HCT116 (cell line): ENCODE results near the gene RTN4IP1. TPM values are rescaled to one million over a fixed set of nuclear protein-coding genes. Genes with fewer than 3 reads are reported as not detected.

ENCODE experiments used
- ATAC-seq: fragments of 200-7000 bp; cut with Tn5 transposase; 2 replicates; pipeline ENCODE4 v1.9.1; 2020; ENCODE audit warnings: mild to moderate bottlenecking, moderate library complexity
- BruUV-seq: library from RNA; stranded (reverse); fragments of 400-500 nt; replicated peaks from 2 replicates; lab custom pipeline; 2021; lab: Mats Ljungman, UMichigan
- CTCF ChIA-PET: fragments of 300-600 bp; sonication (Branson Sonifier 250); formaldehyde crosslinking; loops from one replicate; lab custom pipeline; 2021; ENCODE audit warnings: antibody characterized with exemption; lab: Charles Lee
- POLR2A ChIA-PET: fragments of 300-600, 350-600 bp; sonication (Branson Sonifier 250); formaldehyde crosslinking; loops from one replicate; lab custom pipeline; 2021; ENCODE audit warnings: antibody characterized with exemption; lab: Charles Lee
- RAD21 ChIA-PET, 2 experiments: fragments of 300-600 bp; sonication (Branson Sonifier 250); formaldehyde crosslinking; loops; one replicate each; lab custom pipeline; 2023; ENCODE audit warnings: low total read pairs in 2 of 2; ENCODE audit not compliant: uncharacterized antibody in 2 of 2, unreplicated experiment in 2 of 2, low non-redundant PET in 1 of 2; lab: Charles Lee
- DNase-seq: peaks from one replicate; pipeline ENCODE4 v3.0.0-alpha.2; 2010; ENCODE audit warnings: low read depth, low spot score
- H2AFZ ChIP-seq: fragments of 200-600 bp; shearing (Covaris generic), sonication (generic); 2 replicates; pipeline ENCODE4 v1.6.1; 2017; ENCODE audit warnings: low read depth, mixed run types, mixed read lengths, antibody characterized with exemption, low read length; ENCODE audit not compliant: poor library complexity, severe bottlenecking
- H3K27ac ChIP-seq: 2 replicates; pipeline ENCODE4 v1.5.1; 2012; ENCODE audit warnings: low read depth, low read length
- H3K27me3 ChIP-seq: fragments of 200-600 bp; sonication (generic); 2 replicates; pipeline ENCODE4 v1.6.1; 2016; ENCODE audit warnings: mixed run types, low read length, mixed read lengths; ENCODE audit not compliant: insufficient read depth
- H3K36me3 ChIP-seq, 2 experiments: fragments of 200-500 bp in 1 of 2; fragments of 200-600 bp in 1 of 2; sonication (Bioruptor generic) in 1 of 2; sonication (generic) in 1 of 2; 2 replicates each; pipeline versions ENCODE4 v1.5.1 to v1.6.1; 2014 to 2016; ENCODE audit warnings: low read length in 2 of 2, inconsistent platforms in 1 of 2, mixed read lengths in 1 of 2, mixed run types in 1 of 2; ENCODE audit not compliant: insufficient read depth in 2 of 2, control insufficient read depth in 1 of 2
- H3K4me1 ChIP-seq, 2 experiments: fragments of 200-600 bp in 1 of 2; sonication (generic) in 1 of 2; 2 replicates each; pipeline versions ENCODE4 v1.5.1 to v1.6.1; 2012 to 2017; ENCODE audit warnings: low read length in 2 of 2, inconsistent platforms in 1 of 2, mild to moderate bottlenecking in 1 of 2, mixed read lengths in 1 of 2, mixed run types in 1 of 2, moderate library complexity in 1 of 2; ENCODE audit not compliant: insufficient read depth in 2 of 2, control insufficient read depth in 1 of 2
- H3K4me2 ChIP-seq: fragments of 200-600 bp; sonication (generic); 2 replicates; pipeline ENCODE4 v1.6.1; 2017; ENCODE audit warnings: mixed run types, low read length, mixed read lengths
- H3K4me3 ChIP-seq, 2 experiments: fragments of 200-600 bp in 1 of 2; sonication (generic) in 1 of 2; replicated peaks in 1 of 2; 2 replicates each; pipeline ENCODE4 v1.5.1; 2011 to 2016; ENCODE audit warnings: low read length in 2 of 2, control low read depth in 1 of 2, low read depth in 1 of 2, mild to moderate bottlenecking in 1 of 2, mixed read lengths in 1 of 2, mixed run types in 1 of 2
- H3K79me2 ChIP-seq: fragments of 200-600 bp; sonication (generic); 2 replicates; pipeline ENCODE4 v1.6.1; 2017; ENCODE audit warnings: mild to moderate bottlenecking, mixed run types, low read length, moderate library complexity, mixed read lengths; ENCODE audit not compliant: insufficient read depth
- H3K9ac ChIP-seq: fragments of 200-600 bp; sonication (generic); 2 replicates; pipeline ENCODE4 v1.6.1; 2016; ENCODE audit warnings: low read length, mixed read lengths
- H3K9me2 ChIP-seq: fragments of 200-600 bp; sonication (generic), shearing (Covaris generic); 2 replicates; pipeline ENCODE4 v1.6.1; 2017; ENCODE audit warnings: mixed run types, mild to moderate bottlenecking, moderate library complexity; ENCODE audit not compliant: insufficient read depth
- H3K9me3 ChIP-seq, 2 experiments: fragments of 200-500 bp in 1 of 2; fragments of 200-600 bp in 1 of 2; sonication (Bioruptor generic) in 1 of 2; sonication (generic) in 1 of 2; 2 replicates each; pipeline ENCODE4 v1.6.1; 2014 to 2017; ENCODE audit warnings: low read length in 2 of 2, mixed read lengths in 2 of 2, inconsistent platforms in 1 of 2, low read depth in 1 of 2, mild to moderate bottlenecking in 1 of 2, mixed run types in 1 of 2, moderate library complexity in 1 of 2; ENCODE audit not compliant: control insufficient read depth in 1 of 2, insufficient read depth in 1 of 2
- H4K20me1 ChIP-seq: fragments of 200-600 bp; sonication (generic), shearing (Covaris generic); 2 replicates; pipeline ENCODE4 v1.6.1; 2017; ENCODE audit warnings: mixed run types, mild to moderate bottlenecking, moderate library complexity; ENCODE audit not compliant: insufficient read depth
- ATF3 ChIP-seq: IDR thresholded peaks from 2 replicates; pipeline ENCODE4 v1.6.1; 2012
- CBX3 ChIP-seq: IDR thresholded peaks from 2 replicates; pipeline ENCODE4 v1.6.1; 2012; ENCODE audit warnings: low read depth
- CEBPB ChIP-seq: IDR thresholded peaks from 2 replicates; pipeline ENCODE4 v1.6.1; 2012; ENCODE audit warnings: low read depth
- CTCF ChIP-seq, 3 experiments: fragments of 200-600 bp in 1 of 3; sonication (generic) in 1 of 3; IDR thresholded peaks in 2 of 3; conservative IDR thresholded peaks in 1 of 3; 2 replicates each; pipeline ENCODE4 v1.5.1; 2012 to 2017; ENCODE audit warnings: low read depth in 2 of 3, low read length in 2 of 3, antibody characterized with exemption in 1 of 3, borderline replicate concordance in 1 of 3, control low read depth in 1 of 3, mild to moderate bottlenecking in 1 of 3, mixed read lengths in 1 of 3, mixed run types in 1 of 3, moderate library complexity in 1 of 3; ENCODE audit not compliant: insufficient read depth in 1 of 3
- EZH2 ChIP-seq: fragments of 200-600 bp; sonication (generic); IDR thresholded peaks from 2 replicates; pipeline ENCODE4 v1.6.1; 2017; ENCODE audit warnings: antibody characterized with exemption, mixed run types
- FOSL1 ChIP-seq: IDR thresholded peaks from 2 replicates; pipeline ENCODE4 v1.6.1; 2012; ENCODE audit warnings: low read depth
- POLR2A ChIP-seq: IDR thresholded peaks from 2 replicates; pipeline ENCODE4 v1.7.0; 2011; ENCODE audit warnings: borderline replicate concordance; ENCODE audit not compliant: insufficient read depth, insufficient read length; ENCODE audit errors: extremely low read depth
- POLR2AphosphoS5 ChIP-seq: IDR thresholded peaks from 2 replicates; pipeline ENCODE4 v1.6.1; 2011; ENCODE audit warnings: mild to moderate bottlenecking, low read depth, low read length, moderate library complexity
- RAD21 ChIP-seq: IDR thresholded peaks from 2 replicates; pipeline ENCODE4 v1.6.1; 2012; ENCODE audit warnings: low read depth, mild to moderate bottlenecking
- SP1 ChIP-seq: IDR thresholded peaks from 2 replicates; pipeline ENCODE4 v1.6.1; 2012; ENCODE audit warnings: low read depth
- SRF ChIP-seq: IDR thresholded peaks from 2 replicates; pipeline ENCODE4 v1.6.1; 2012; ENCODE audit warnings: low read depth
- TCF7L2 ChIP-seq: IDR thresholded peaks from 2 replicates; pipeline ENCODE4 v1.7.0; 2011; ENCODE audit warnings: borderline replicate concordance, inconsistent platforms; ENCODE audit not compliant: insufficient read depth, insufficient read length; ENCODE audit errors: extremely low read depth
- YY1 ChIP-seq: IDR thresholded peaks from 2 replicates; pipeline ENCODE4 v1.6.1; 2011; ENCODE audit warnings: low read length, low read depth, moderate library complexity, mild to moderate bottlenecking; ENCODE audit not compliant: insufficient replicate concordance; ENCODE audit errors: extremely low read depth
- ZFX ChIP-seq: fragments of 450-650 bp; IDR thresholded peaks from 2 replicates; pipeline ENCODE4 v1.6.1; 2017
- intact Hi-C: fragments of 100-400 bp; cut with micrococcal nuclease; formaldehyde crosslinking; loops from 2 replicates; pipeline ENCODE4 v1.10.0; 2022
- total RNA-seq: library from RNA; stranded (reverse); gene quantifications from one replicate; pipeline ENCODE4 v1.2.1, GENCODE V29; 2021; ENCODE audit not compliant: unreplicated experiment

Gene RTN4IP1
- total RNA-seq, 1 experiment from 2014 or later: 9.1 TPM

- TF ChIP-seq TCF7L2 (no peak), POLR2AphosphoS5 (no peak), FOSL1 (no peak), EZH2 (no peak), CEBPB (no peak), ATF3 (no peak), CBX3 (no peak), YY1 (no peak), CTCF (IDR thresholded peaks at IDR 0.05 in 2 of 3, conservative IDR thresholded peaks at IDR 0.05 in 1 of 3; ENCODE audit: borderline replicate concordance in 1 of 3, insufficient read depth in 1 of 3, low read depth in 2 of 3, low read length in 2 of 3) (no peak), SRF (no peak), SP1 (no peak), ZFX (no peak), POLR2A (no peak), RAD21 (no peak)
- Histone ChIP-seq H4K20me1 (no peaks in the 10 kb centered on the region), H3K9me2 (no peaks in the 10 kb centered on the region), H3K27me3 (no peaks in the 10 kb centered on the region), H3K4me1 (peaks cover 22 to 47% of the 10 kb centered on the region in 2 experiments), H3K9ac (no peak overlapping the region), H2AFZ (no peak overlapping the region), H3K4me3 (no peak overlapping the region), H3K9me3 (no peaks in the 10 kb centered on the region), H3K27ac (no peak overlapping the region), H3K36me3 (peaks cover 0 to 7% of the 10 kb centered on the region in 2 experiments; a peak in 1 of 4 replicates), H3K79me2 (no peaks in the 10 kb centered on the region), H3K4me2 (no peak overlapping the region)
- intact Hi-C loops: no loop called here
- ChIA-PET RAD21 (no interaction called here), CTCF (interaction anchor here (1.2 kb wide), 1 partner anchor 191 kb away, joined by 3 read pairs; the partner anchor contains the start of gene CRYBG1), POLR2A (no interaction called here)
- DNase-seq (no peak), ATAC-seq (no peak)
- no TSS peak for BruUV-seq
Measured at GRCh38 chr6:106551155-106551554, 78.1 kb downstream of the RTN4IP1 start.
